Aorta (tissue), 5 donors: Measurements from ENCODE around the gene ANO9. TPM values are rescaled to one million over a fixed set of nuclear protein-coding genes. Genes with fewer than 3 reads are reported as not detected.

Source experiments
- ATAC-seq: fragments of 200-7000 bp; cut with Tn5 transposase; one replicate; pipeline ENCODE4 v1.9.1; 2022; ENCODE audit warnings: moderate library complexity; ENCODE audit not compliant: low FRiP score
- DNase-seq, 2 donors: peaks; one replicate each; pipeline ENCODE4 v3.0.0-alpha.2; 2020
- H3K27ac ChIP-seq, 2 donors: one replicate each; pipeline ENCODE4 v1.5.1; 2013; ENCODE audit warnings: low read length in 2 of 2, mild to moderate bottlenecking in 2 of 2, moderate library complexity in 2 of 2, control low read depth in 1 of 2, inconsistent platforms in 1 of 2, low read depth in 1 of 2
- H3K27me3 ChIP-seq, 2 donors: one replicate each; pipeline ENCODE4 v1.6.1; 2013; ENCODE audit warnings: control low read depth in 1 of 2, low read length in 1 of 2, mild to moderate bottlenecking in 1 of 2, moderate library complexity in 1 of 2; ENCODE audit not compliant: insufficient read depth in 2 of 2, control insufficient read depth in 1 of 2
- H3K36me3 ChIP-seq, 2 donors: one replicate each; pipeline ENCODE4 v1.6.1; 2013; ENCODE audit warnings: control low read depth in 1 of 2, low read length in 1 of 2, mild to moderate bottlenecking in 1 of 2; ENCODE audit not compliant: insufficient read depth in 2 of 2, control insufficient read depth in 1 of 2
- H3K4me1 ChIP-seq, 2 donors: one replicate each; pipeline ENCODE4 v1.6.1; 2013; ENCODE audit warnings: low read length in 2 of 2, control low read depth in 1 of 2, mild to moderate bottlenecking in 1 of 2, moderate library complexity in 1 of 2; ENCODE audit not compliant: insufficient read depth in 2 of 2, control insufficient read depth in 1 of 2
- H3K4me3 ChIP-seq, 2 donors: one replicate each; pipeline ENCODE4 v1.5.1; 2013; ENCODE audit warnings: low read length in 2 of 2, control low read depth in 1 of 2, mild to moderate bottlenecking in 1 of 2
- H3K9me3 ChIP-seq: one replicate; pipeline ENCODE4 v1.6.1; 2013; ENCODE audit warnings: mild to moderate bottlenecking, low read length; ENCODE audit not compliant: control insufficient read depth
- WGBS, 2 donors: extraction: QIAGEN DNeasy Blood & Tissue Kit; methylation state at CpG; one replicate each; pipeline ENCODE4 v1.1.7; 2013; 5-methylcytosine and 5-hydroxymethylcytosine counted together
- intact Hi-C, 2 donors: fragments of 100-400 bp; cut with DNase I; formaldehyde crosslinking; loops; one replicate each; pipeline versions ENCODE4 v1.14.2 to v1.15.0; 2022
- polyA plus RNA-seq, 2 donors: library from polyadenylated mRNA; stranded (reverse); fragments of 200-250 nt; gene quantifications; one replicate each; pipeline ENCODE4 v1.2.3, GENCODE V29; 2013
- total RNA-seq, 2 donors: library from RNA; stranded (reverse); fragmentation: NEBNext Ultra II Directional; extraction: Animal tissue kit (Norgen Biotek cat#: 25700); gene quantifications; one replicate each; pipeline ENCODE4 v1.2.1, GENCODE V29; 2021
- donor health status: healthy with polysubstance abuse.
- donor health status: Bipolar disorder and iron deficiency.
- donor health status: DM: no; HTN: no; CAD: no.
- donor health status: DM: no; HTN: no; CAD: no.
- donor health status: DM: yes; HTN: yes; CAD: no.

The ANO9 gene
- total and polyA plus RNA-seq, 4 donors: 0.41 to 8.1 (median 2.0) TPM

DNA sequence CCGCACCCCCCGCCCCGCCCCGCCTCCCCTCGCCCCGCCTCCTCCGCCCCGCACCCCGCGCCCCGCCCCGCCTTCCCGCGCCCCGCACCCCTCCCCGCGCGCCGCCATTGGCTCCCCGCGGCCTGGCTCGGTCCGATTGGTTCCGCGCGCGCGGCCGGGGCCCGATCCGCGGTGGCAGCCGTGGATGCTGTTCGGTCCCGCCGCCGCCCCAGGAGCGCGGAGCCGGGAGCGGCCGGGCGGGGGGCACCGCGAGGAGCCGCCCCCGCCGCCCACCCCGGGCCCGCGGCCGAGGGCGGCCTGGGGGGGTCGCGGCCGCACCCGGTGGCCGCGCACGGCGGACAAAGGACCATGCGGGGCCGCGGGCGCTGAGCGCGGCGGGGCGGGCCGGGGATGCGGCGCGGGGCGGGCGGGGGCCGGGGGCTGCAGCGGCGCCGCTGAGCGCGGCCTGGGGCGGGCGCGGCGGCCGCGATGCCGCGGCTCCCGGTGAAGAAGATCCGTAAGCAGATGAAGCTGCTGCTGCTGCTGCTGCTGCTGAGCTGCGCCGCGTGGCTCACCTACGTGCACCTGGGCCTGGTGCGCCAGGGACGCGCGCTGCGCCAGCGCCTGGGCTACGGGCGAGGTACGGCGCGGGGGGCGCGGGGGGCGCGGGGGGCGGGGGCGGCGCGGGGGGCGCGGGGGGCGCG, 72.3 kb downstream of the ANO9 start, which contains the start of gene B4GALNT4:
Gene B4GALNT4 (plus strand): TSS at position 164 of the 683 bp plus-strand sequence. CDS start 305 bp downstream, at position 469.
- peak within 1 kb of the TSS in 1 of 2 donors; percentile 12 for H3K4me3 ChIP-seq
- DNase-seq (no peak), ATAC-seq (no peak)
- H3K9me3 ChIP-seq: no peaks in the 10 kb centered on the region
- no peak within 1 kb of the TSS for H3K27ac ChIP-seq
- intact Hi-C loops: no loop called here
- 1% methylated on average over 36 to 117 of the region's 118 CpGs for WGBS, 2 donors
- no peaks in the 10 kb centered on the region for H3K27me3 ChIP-seq
- no peaks in the 10 kb centered on the region for H3K36me3 ChIP-seq
- H3K4me1 ChIP-seq: no peaks in the 10 kb centered on the region

GRCh38 chr11:368414-369335, 73.1 kb downstream of the ANO9 start:
- Histone ChIP-seq H3K4me3 (no peak overlapping the region), H3K27ac (no peak overlapping the region), H3K36me3 (no peaks in the 10 kb centered on the region), H3K9me3 (no peaks in the 10 kb centered on the region), H3K27me3 (no peaks in the 10 kb centered on the region), H3K4me1 (no peaks in the 10 kb centered on the region)
- ATAC-seq: no peak
- intact Hi-C loops: no loop called here
- DNase-seq: peak in 1 of 2 donors; percentile 44
- WGBS, 2 donors: 2 to 3% methylated on average over 48 to 61 of the region's 61 CpGs

GRCh38 chr11:367956-368413, 73.8 kb downstream of the ANO9 start:
- intact Hi-C loops: no loop called here
- no peak for ATAC-seq
- Histone ChIP-seq H3K36me3 (no peaks in the 10 kb centered on the region), H3K27me3 (no peaks in the 10 kb centered on the region), H3K4me1 (no peaks in the 10 kb centered on the region), H3K9me3 (no peaks in the 10 kb centered on the region), H3K27ac (no peak overlapping the region), H3K4me3 (no peak overlapping the region)
- no peak for DNase-seq
- 26% methylated on average over 7 of the region's 7 CpGs for WGBS, 2 donors

Other genes with a start within 250 kb of the ANO9 start
- gene SCGB1C1, start 248.9 kb downstream of the ANO9 start, total RNA-seq: not detected
- not detected for gene SCGB1C1, start 248.9 kb downstream of the ANO9 start, polyA plus RNA-seq
- gene BET1L, start 234.6 kb downstream of the ANO9 start, total RNA-seq: 10 to 100 TPM; 50.3 to 55.4 TPM
- gene BET1L, start 234.6 kb downstream of the ANO9 start, polyA plus RNA-seq: 10 to 100 TPM; 24.0 to 40.1 TPM
- 10 to 100 TPM; 70.1 to 77.3 TPM for gene RIC8A, start 234.3 kb downstream of the ANO9 start, total RNA-seq
- 10 to 100 TPM; 30.6 to 65.6 TPM for gene RIC8A, start 234.3 kb downstream of the ANO9 start, polyA plus RNA-seq
- gene SIRT3, start 205.7 kb downstream of the ANO9 start, total RNA-seq: 10 to 100 TPM in 1 of 2 donors, 1 to 10 TPM in 1; 8.6 to 17.6 TPM
- gene SIRT3, start 205.7 kb downstream of the ANO9 start, polyA plus RNA-seq: 10 to 100 TPM; 14.8 to 24.8 TPM
- 10 to 100 TPM; 75.4 to 80.9 TPM for gene PSMD13, start 205.0 kb downstream of the ANO9 start, total RNA-seq
- gene PSMD13, start 205.0 kb downstream of the ANO9 start, polyA plus RNA-seq: 100 to 1,000 TPM in 1 of 2 donors, 10 to 100 TPM in 1; 70.9 to 123 TPM
- under 1 TPM; 0.66 to 0.88 TPM for gene NLRP6, start 163.6 kb downstream of the ANO9 start, total RNA-seq
- 1 to 10 TPM in 1 of 2 donors, not detected in 1; 6.1 TPM for gene NLRP6, start 163.6 kb downstream of the ANO9 start, polyA plus RNA-seq
- gene PGGHG, start 152.9 kb downstream of the ANO9 start, total RNA-seq: 10 to 100 TPM; 42.1 to 61.6 TPM
- 100 to 1,000 TPM in 1 of 2 donors, 10 to 100 TPM in 1; 23.9 to 197 TPM for gene PGGHG, start 152.9 kb downstream of the ANO9 start, polyA plus RNA-seq
- not detected for gene IFITM5, start 142.5 kb downstream of the ANO9 start, total RNA-seq
- not detected for gene IFITM5, start 142.5 kb downstream of the ANO9 start, polyA plus RNA-seq
- gene IFITM2, start 134.2 kb downstream of the ANO9 start, total RNA-seq: 100 to 1,000 TPM; 695 to 841 TPM
- 1,000 to 10,000 TPM in 1 of 2 donors, 100 to 1,000 TPM in 1; 424 to 1,109 TPM for gene IFITM2, start 134.2 kb downstream of the ANO9 start, polyA plus RNA-seq
- 100 to 1,000 TPM; 278 to 311 TPM for gene IFITM1, start 128.0 kb downstream of the ANO9 start, total RNA-seq
- gene IFITM1, start 128.0 kb downstream of the ANO9 start, polyA plus RNA-seq: 10 to 100 TPM; 46.7 to 88.3 TPM
- gene IFITM3, start 121.2 kb downstream of the ANO9 start, total RNA-seq: 1,000 to 10,000 TPM; 1,112 to 1,381 TPM
- gene IFITM3, start 121.2 kb downstream of the ANO9 start, polyA plus RNA-seq: 1,000 to 10,000 TPM in 1 of 2 donors, 100 to 1,000 TPM in 1; 856 to 2,374 TPM
- gene B4GALNT4, start 72.5 kb downstream of the ANO9 start, total RNA-seq: 1 to 10 TPM in 1 of 2 donors, under 1 TPM in 1; 0.58 to 3.2 TPM
- gene B4GALNT4, start 72.5 kb downstream of the ANO9 start, polyA plus RNA-seq: 1 to 10 TPM in 1 of 2 donors, under 1 TPM in 1; 0.38 to 4.6 TPM
- under 1 TPM in 1 of 2 donors, not detected in 1; 0.42 TPM for gene PKP3, start 47.8 kb downstream of the ANO9 start, total RNA-seq
- gene PKP3, start 47.8 kb downstream of the ANO9 start, polyA plus RNA-seq: 10 to 100 TPM in 1 of 2 donors, under 1 TPM in 1; 0.05 to 10.9 TPM
- 10 to 100 TPM; 19.8 to 47.8 TPM for gene SIGIRR, start 27.0 kb downstream of the ANO9 start, total RNA-seq
- 10 to 100 TPM; 27.8 to 52.7 TPM for gene SIGIRR, start 27.0 kb downstream of the ANO9 start, polyA plus RNA-seq
- 10 to 100 TPM; 19.2 to 34.1 TPM for gene PTDSS2, start 8.3 kb upstream of the ANO9 start, total RNA-seq
- 10 to 100 TPM; 10.1 to 47.6 TPM for gene PTDSS2, start 8.3 kb upstream of the ANO9 start, polyA plus RNA-seq
- 100 to 1,000 TPM; 146 to 184 TPM for gene RNH1, start 65.2 kb upstream of the ANO9 start, total RNA-seq
- gene RNH1, start 65.2 kb upstream of the ANO9 start, polyA plus RNA-seq: 100 to 1,000 TPM; 125 to 224 TPM
- gene HRAS, start 93.6 kb upstream of the ANO9 start, total RNA-seq: 10 to 100 TPM; 35.9 to 44.9 TPM
- gene HRAS, start 93.6 kb upstream of the ANO9 start, polyA plus RNA-seq: 100 to 1,000 TPM in 1 of 2 donors, 10 to 100 TPM in 1; 75.9 to 142 TPM
- gene LRRC56, start 95.5 kb upstream of the ANO9 start, total RNA-seq: 1 to 10 TPM; 1.0 to 1.3 TPM
- 1 to 10 TPM in 1 of 2 donors, under 1 TPM in 1; 0.25 to 1.5 TPM for gene LRRC56, start 95.5 kb upstream of the ANO9 start, polyA plus RNA-seq
- 1 to 10 TPM; 1.4 to 1.9 TPM for gene LMNTD2, start 118.7 kb upstream of the ANO9 start, total RNA-seq
- gene LMNTD2, start 118.7 kb upstream of the ANO9 start, polyA plus RNA-seq: 1 to 10 TPM; 1.7 to 1.9 TPM
- gene RASSF7, start 119.0 kb upstream of the ANO9 start, total RNA-seq: 1 to 10 TPM; 5.6 to 8.5 TPM
- 1 to 10 TPM; 8.4 to 9.9 TPM for gene RASSF7, start 119.0 kb upstream of the ANO9 start, polyA plus RNA-seq
- gene PHRF1, start 134.5 kb upstream of the ANO9 start, total RNA-seq: 10 to 100 TPM; 26.6 to 32.4 TPM
- 10 to 100 TPM in 1 of 2 donors, 1 to 10 TPM in 1; 7.6 to 18.1 TPM for gene PHRF1, start 134.5 kb upstream of the ANO9 start, polyA plus RNA-seq
- gene IRF7, start 173.9 kb upstream of the ANO9 start, total RNA-seq: 10 to 100 TPM; 23.3 to 30.9 TPM
- 10 to 100 TPM; 13.4 to 29.3 TPM for gene IRF7, start 173.9 kb upstream of the ANO9 start, polyA plus RNA-seq
- not detected for gene CDHR5, start 182.9 kb upstream of the ANO9 start, total RNA-seq
- gene CDHR5, start 182.9 kb upstream of the ANO9 start, polyA plus RNA-seq: 10 to 100 TPM in 1 of 2 donors, under 1 TPM in 1; 0.79 to 39.8 TPM
- gene SCT, start 185.2 kb upstream of the ANO9 start, total RNA-seq: not detected
- not detected for gene SCT, start 185.2 kb upstream of the ANO9 start, polyA plus RNA-seq
- gene DRD4, start 195.3 kb upstream of the ANO9 start, total RNA-seq: 1 to 10 TPM; 1.3 to 2.1 TPM
- 1 to 10 TPM in 1 of 2 donors, not detected in 1; 3.4 TPM for gene DRD4, start 195.3 kb upstream of the ANO9 start, polyA plus RNA-seq